Sigmoid colon (tissue), 4 donors: ENCODE measurements around the gene LCP2.

Source experiments
- CTCF ChIP-seq, 4 experiments: fragments of 450-650 bp in 3 of 4; fragments of 200-600 bp in 1 of 4; IDR thresholded peaks; one replicate each; pipeline ENCODE4 v1.5.1; 2016 to 2019; ENCODE audit warnings: antibody characterized with exemption in 4 of 4, mild to moderate bottlenecking in 3 of 4, moderate library complexity in 2 of 4
- EP300 ChIP-seq, 4 donors: sonication (generic); formaldehyde crosslinking; IDR thresholded peaks; one replicate each; pipeline ENCODE4 v1.6.1; 2017; ENCODE audit warnings: antibody characterized with exemption in 4 of 4
- POLR2A ChIP-seq, 2 donors: fragments of 450-650 bp; IDR thresholded peaks; one replicate each; pipeline ENCODE4 v1.6.1; 2016; ENCODE audit warnings: antibody characterized with exemption in 2 of 2, mild to moderate bottlenecking in 2 of 2, moderate library complexity in 2 of 2
- POLR2AphosphoS5 ChIP-seq, 4 donors: sonication (generic); formaldehyde crosslinking; IDR thresholded peaks; one replicate each; pipeline ENCODE4 v1.6.1; 2017; ENCODE audit warnings: antibody characterized with exemption in 4 of 4

GRCh38 chr5:170269579-170269978, 28.0 kb downstream of the LCP2 start:
- TF ChIP-seq POLR2AphosphoS5 (IDR thresholded peaks at IDR 0.05) (peak in 1 of 4 donors; percentile 36), CTCF (IDR thresholded peaks at IDR 0.05) (no peak), EP300 (IDR thresholded peaks at IDR 0.05) (no peak), POLR2A (IDR thresholded peaks at IDR 0.05) (no peak)
